HepG2 (cell line): Measurements from ENCODE around the gene TSC22D4. TPM values are rescaled to one million over a fixed set of nuclear protein-coding genes. Genes with fewer than 3 reads are reported as not detected.

Source experiments
- AGO1 ChIP-seq: fragments of 200-400 bp; formaldehyde crosslinking; IDR thresholded peaks from 2 replicates; pipeline ENCODE4 v1.6.1; 2017; ENCODE audit warnings: mild to moderate bottlenecking, low read depth, low read length, moderate library complexity; ENCODE audit not compliant: poor library complexity, severe bottlenecking
- BRCA1 ChIP-seq: sonication (generic); formaldehyde crosslinking; IDR thresholded peaks from 2 replicates; pipeline ENCODE4 v1.4.0; 2020; ENCODE audit warnings: missing genetic modification reagents
- DMAP1 ChIP-seq: IDR thresholded peaks from 2 replicates; pipeline ENCODE4 v1.6.1; 2016
- EEA1 ChIP-seq: sonication (generic); formaldehyde crosslinking; IDR thresholded peaks from 2 replicates; pipeline ENCODE4 v1.5.1; 2020; ENCODE audit warnings: mild to moderate bottlenecking, missing genetic modification reagents, borderline replicate concordance
- RCOR2 ChIP-seq: IDR thresholded peaks from 2 replicates; pipeline ENCODE4 v1.6.1; 2016; ENCODE audit warnings: missing biosample characterization, missing genetic modification reagents
- SP5 ChIP-seq: IDR thresholded peaks from 2 replicates; pipeline ENCODE4 v1.6.1; 2016; ENCODE audit warnings: low read depth, borderline replicate concordance
- TCF12 ChIP-seq, 2 experiments: fragments of 450-650 bp in 1 of 2; sonication (generic) in 1 of 2; formaldehyde crosslinking in 1 of 2; IDR thresholded peaks; 2 replicates each; pipeline versions ENCODE4 v1.6.1 to v1.8.0; 2017 to 2022; ENCODE audit warnings: antibody characterized with exemption in 1 of 2, mild to moderate bottlenecking in 1 of 2, missing genetic modification reagents in 1 of 2, moderate library complexity in 1 of 2
- TCF7 ChIP-seq: sonication (generic); IDR thresholded peaks from 2 replicates; pipeline ENCODE4 v1.6.1; 2016; ENCODE audit warnings: antibody characterized with exemption, low read depth
- ZNF33A ChIP-seq: sonication (generic); formaldehyde crosslinking; IDR thresholded peaks from 2 replicates; pipeline ENCODE4 v1.5.1; 2020; ENCODE audit warnings: missing genetic modification reagents, mild to moderate bottlenecking, moderate library complexity, borderline replicate concordance
- ZNF552 ChIP-seq: sonication (generic); formaldehyde crosslinking; IDR thresholded peaks from 2 replicates; pipeline ENCODE4 v1.9.0; 2022; ENCODE audit warnings: missing genetic modification reagents, mild to moderate bottlenecking, borderline replicate concordance
- ZNF567 ChIP-seq: sonication (generic); formaldehyde crosslinking; IDR thresholded peaks from 2 replicates; pipeline ENCODE4 v1.8.1; 2023; ENCODE audit warnings: mild to moderate bottlenecking, missing genetic modification reagents, borderline replicate concordance
- ZNF761 ChIP-seq: sonication (generic); formaldehyde crosslinking; conservative IDR thresholded peaks from 2 replicates; pipeline ENCODE4 v1.4.0; 2020; ENCODE audit warnings: mild to moderate bottlenecking, missing genetic modification reagents
- polyA plus RNA-seq, 8 experiments: library from polyadenylated mRNA; depleted of rRNA in 3 of 8; stranded (reverse) in 7 of 8; unstranded in 1 of 8; fragments of >200 nt; fragmentation: Illumina TruSeq in 4 of 8; extraction: Trizol in 4 of 8; gene quantifications; 2 replicates each; pipeline versions ENCODE4 v1.2.1 to v1.2.3, GENCODE V29; 2011 to 2016; ENCODE audit warnings: low read depth in 4 of 8, missing spikeins in 1 of 8, mixed read lengths in 1 of 8; ENCODE audit not compliant: insufficient read depth in 1 of 8
- total RNA-seq, 5 experiments: library from RNA; depleted of rRNA; stranded (reverse); fragments of >200 nt; fragmentation: Illumina TruSeq; extraction: Trizol; gene quantifications; 2 replicates each; pipeline ENCODE4 v1.2.3, GENCODE V29; 2016; ENCODE audit warnings: low read depth in 1 of 5
- TF ChIP-seq, protein P1 (sequence below): sonication (generic); formaldehyde crosslinking; IDR thresholded peaks from 2 replicates; pipeline ENCODE4 v1.4.0; 2020; ENCODE audit warnings: mild to moderate bottlenecking, missing genetic modification reagents
- TF ChIP-seq, protein P2 (sequence below): sonication (generic); formaldehyde crosslinking; IDR thresholded peaks from 2 replicates; pipeline ENCODE4 v1.4.0; 2020; ENCODE audit warnings: missing genetic modification reagents, borderline replicate concordance
- TF ChIP-seq, protein P3 (sequence below): sonication (generic); formaldehyde crosslinking; IDR thresholded peaks from 2 replicates; pipeline ENCODE4 v1.8.0; 2022; ENCODE audit warnings: missing genetic modification reagents, mild to moderate bottlenecking, moderate library complexity, borderline replicate concordance
- TF ChIP-seq, protein P4 (sequence below): sonication (generic); formaldehyde crosslinking; IDR thresholded peaks from 2 replicates; pipeline ENCODE4 v1.5.0; 2020; ENCODE audit warnings: missing genetic modification reagents, mild to moderate bottlenecking, borderline replicate concordance
- TF ChIP-seq, protein P5 (sequence below): sonication (generic); formaldehyde crosslinking; IDR thresholded peaks from 2 replicates; pipeline ENCODE4 v1.5.1; 2020; ENCODE audit warnings: missing genetic modification reagents, mild to moderate bottlenecking, borderline replicate concordance

The TSC22D4 gene
- total and polyA plus RNA-seq, 2 of the 13 experiments (the other 11 are each of a cell fraction or from before 2014, with no cell fraction given): 7.7 to 8.7 TPM

DNA sequence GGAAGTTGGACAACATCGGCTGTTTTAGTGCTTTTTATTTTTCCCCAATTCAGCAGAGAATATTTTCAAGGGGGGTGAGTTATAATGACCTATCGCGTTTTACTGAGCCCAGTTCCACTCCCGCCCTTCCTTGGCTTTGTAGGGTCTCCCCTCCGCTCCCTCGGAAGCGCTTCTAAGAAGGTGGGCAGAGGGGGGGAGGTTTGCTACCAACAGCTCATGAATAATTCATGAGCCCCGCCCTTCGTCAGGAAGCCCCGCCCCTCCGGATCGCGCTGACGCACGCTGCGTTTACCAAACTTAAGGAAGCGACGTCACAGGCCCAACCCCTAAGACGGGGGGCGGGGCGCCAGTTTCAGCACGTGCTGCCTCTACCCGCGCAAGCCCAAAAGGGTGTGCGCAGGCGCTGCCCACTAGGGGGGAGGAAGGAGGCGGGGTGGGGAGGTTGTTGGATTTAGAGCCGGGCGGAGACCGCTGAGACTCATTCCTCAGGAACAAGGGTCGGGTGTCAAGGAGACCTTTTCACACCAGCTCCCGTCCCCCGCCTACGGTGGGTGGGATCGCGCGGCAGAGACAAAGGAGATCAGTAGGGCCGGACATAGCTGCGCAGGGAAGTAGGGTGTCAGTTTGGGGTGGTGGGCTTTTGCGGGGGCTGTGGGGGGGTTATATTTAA, 49.9 kb downstream of the TSC22D4 start (continued):
- TF ChIP-seq ZNF761 (CRISPR knock-in tag) (peak; percentile 42; the same call in 1 of the 2 replicates), DMAP1 (no peak; the same call in none of the 2 replicates), TCF7 (no peak), TCF12 (IDR thresholded peaks at IDR 0.05) (no peak), TCF12 (CRISPR knock-in tag; IDR thresholded peaks at IDR 0.05) (no peak), RCOR2 (CRISPR knock-in tag) (0 out of 2 replicates have a peak, but pooled peaks have one; percentile 27), SP5 (CRISPR knock-in tag) (peak; percentile 84), ZNF552 (no peak), EEA1 (CRISPR knock-in tag) (no peak), ZNF33A (CRISPR knock-in tag) (no peak), ZNF567 (CRISPR knock-in tag) (no peak), BRCA1 (CRISPR knock-in tag) (no peak), AGO1 (no peak)
- TF ChIP-seq, protein P1, sequence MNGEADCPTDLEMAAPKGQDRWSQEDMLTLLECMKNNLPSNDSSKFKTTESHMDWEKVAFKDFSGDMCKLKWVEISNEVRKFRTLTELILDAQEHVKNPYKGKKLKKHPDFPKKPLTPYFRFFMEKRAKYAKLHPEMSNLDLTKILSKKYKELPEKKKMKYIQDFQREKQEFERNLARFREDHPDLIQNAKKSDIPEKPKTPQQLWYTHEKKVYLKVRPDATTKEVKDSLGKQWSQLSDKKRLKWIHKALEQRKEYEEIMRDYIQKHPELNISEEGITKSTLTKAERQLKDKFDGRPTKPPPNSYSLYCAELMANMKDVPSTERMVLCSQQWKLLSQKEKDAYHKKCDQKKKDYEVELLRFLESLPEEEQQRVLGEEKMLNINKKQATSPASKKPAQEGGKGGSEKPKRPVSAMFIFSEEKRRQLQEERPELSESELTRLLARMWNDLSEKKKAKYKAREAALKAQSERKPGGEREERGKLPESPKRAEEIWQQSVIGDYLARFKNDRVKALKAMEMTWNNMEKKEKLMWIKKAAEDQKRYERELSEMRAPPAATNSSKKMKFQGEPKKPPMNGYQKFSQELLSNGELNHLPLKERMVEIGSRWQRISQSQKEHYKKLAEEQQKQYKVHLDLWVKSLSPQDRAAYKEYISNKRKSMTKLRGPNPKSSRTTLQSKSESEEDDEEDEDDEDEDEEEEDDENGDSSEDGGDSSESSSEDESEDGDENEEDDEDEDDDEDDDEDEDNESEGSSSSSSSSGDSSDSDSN (CRISPR knock-in tag): no peak
- TF ChIP-seq, protein P2, sequence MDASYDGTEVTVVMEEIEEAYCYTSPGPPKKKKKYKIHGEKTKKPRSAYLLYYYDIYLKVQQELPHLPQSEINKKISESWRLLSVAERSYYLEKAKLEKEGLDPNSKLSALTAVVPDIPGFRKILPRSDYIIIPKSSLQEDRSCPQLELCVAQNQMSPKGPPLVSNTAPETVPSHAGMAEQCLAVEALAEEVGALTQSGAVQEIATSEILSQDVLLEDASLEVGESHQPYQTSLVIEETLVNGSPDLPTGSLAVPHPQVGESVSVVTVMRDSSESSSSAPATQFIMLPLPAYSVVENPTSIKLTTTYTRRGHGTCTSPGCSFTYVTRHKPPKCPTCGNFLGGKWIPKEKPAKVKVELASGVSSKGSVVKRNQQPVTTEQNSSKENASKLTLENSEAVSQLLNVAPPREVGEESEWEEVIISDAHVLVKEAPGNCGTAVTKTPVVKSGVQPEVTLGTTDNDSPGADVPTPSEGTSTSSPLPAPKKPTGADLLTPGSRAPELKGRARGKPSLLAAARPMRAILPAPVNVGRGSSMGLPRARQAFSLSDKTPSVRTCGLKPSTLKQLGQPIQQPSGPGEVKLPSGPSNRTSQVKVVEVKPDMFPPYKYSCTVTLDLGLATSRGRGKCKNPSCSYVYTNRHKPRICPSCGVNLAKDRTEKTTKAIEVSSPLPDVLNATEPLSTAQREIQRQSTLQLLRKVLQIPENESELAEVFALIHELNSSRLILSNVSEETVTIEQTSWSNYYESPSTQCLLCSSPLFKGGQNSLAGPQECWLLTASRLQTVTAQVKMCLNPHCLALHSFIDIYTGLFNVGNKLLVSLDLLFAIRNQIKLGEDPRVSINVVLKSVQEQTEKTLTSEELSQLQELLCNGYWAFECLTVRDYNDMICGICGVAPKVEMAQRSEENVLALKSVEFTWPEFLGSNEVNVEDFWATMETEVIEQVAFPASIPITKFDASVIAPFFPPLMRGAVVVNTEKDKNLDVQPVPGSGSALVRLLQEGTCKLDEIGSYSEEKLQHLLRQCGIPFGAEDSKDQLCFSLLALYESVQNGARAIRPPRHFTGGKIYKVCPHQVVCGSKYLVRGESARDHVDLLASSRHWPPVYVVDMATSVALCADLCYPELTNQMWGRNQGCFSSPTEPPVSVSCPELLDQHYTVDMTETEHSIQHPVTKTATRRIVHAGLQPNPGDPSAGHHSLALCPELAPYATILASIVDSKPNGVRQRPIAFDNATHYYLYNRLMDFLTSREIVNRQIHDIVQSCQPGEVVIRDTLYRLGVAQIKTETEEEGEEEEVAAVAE (CRISPR knock-in tag): no peak
- TF ChIP-seq, protein P3, sequence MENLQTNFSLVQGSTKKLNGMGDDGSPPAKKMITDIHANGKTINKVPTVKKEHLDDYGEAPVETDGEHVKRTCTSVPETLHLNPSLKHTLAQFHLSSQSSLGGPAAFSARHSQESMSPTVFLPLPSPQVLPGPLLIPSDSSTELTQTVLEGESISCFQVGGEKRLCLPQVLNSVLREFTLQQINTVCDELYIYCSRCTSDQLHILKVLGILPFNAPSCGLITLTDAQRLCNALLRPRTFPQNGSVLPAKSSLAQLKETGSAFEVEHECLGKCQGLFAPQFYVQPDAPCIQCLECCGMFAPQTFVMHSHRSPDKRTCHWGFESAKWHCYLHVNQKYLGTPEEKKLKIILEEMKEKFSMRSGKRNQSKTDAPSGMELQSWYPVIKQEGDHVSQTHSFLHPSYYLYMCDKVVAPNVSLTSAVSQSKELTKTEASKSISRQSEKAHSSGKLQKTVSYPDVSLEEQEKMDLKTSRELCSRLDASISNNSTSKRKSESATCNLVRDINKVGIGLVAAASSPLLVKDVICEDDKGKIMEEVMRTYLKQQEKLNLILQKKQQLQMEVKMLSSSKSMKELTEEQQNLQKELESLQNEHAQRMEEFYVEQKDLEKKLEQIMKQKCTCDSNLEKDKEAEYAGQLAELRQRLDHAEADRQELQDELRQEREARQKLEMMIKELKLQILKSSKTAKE (CRISPR knock-in tag): peak; percentile 31; the same call in 1 of the 2 replicates
- TF ChIP-seq, protein P4, sequence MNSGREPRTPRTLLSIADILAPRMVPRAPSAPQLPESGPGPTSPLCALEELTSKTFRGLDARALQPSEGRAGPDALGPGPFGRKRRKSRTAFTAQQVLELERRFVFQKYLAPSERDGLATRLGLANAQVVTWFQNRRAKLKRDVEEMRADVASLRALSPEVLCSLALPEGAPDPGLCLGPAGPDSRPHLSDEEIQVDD: no peak
- TF ChIP-seq, protein P5, sequence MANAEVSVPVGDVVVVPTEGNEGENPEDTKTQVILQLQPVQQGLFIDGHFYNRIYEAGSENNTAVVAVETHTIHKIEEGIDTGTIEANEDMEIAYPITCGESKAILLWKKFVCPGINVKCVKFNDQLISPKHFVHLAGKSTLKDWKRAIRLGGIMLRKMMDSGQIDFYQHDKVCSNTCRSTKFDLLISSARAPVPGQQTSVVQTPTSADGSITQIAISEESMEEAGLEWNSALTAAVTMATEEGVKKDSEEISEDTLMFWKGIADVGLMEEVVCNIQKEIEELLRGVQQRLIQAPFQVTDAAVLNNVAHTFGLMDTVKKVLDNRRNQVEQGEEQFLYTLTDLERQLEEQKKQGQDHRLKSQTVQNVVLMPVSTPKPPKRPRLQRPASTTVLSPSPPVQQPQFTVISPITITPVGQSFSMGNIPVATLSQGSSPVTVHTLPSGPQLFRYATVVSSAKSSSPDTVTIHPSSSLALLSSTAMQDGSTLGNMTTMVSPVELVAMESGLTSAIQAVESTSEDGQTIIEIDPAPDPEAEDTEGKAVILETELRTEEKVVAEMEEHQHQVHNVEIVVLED (CRISPR knock-in tag): peak; percentile 60; the same call in 1 of the 2 replicates
